CD4-positive, alpha-beta T cell treated with Interleukin-6 at 100 ng/mL for 8 hours (primary cell): ENCODE measurements around the gene UBN1.
"Not testable (repeated sequence)": the region's sequence is repeated elsewhere in the genome, so short reads cannot be mapped to it uniquely, and the experiment has no call there.

Source experiments
- DNase-seq: peaks from one replicate; pipeline ENCODE4 v3.0.0-alpha.2; 2020; ENCODE audit warnings: mixed read lengths, low spot score

UBN1 gene

GRCh38 chr16:4904942-4905615 is 57.8 kb downstream of the UBN1 start:
- DNase-seq, result no peak

DNA sequence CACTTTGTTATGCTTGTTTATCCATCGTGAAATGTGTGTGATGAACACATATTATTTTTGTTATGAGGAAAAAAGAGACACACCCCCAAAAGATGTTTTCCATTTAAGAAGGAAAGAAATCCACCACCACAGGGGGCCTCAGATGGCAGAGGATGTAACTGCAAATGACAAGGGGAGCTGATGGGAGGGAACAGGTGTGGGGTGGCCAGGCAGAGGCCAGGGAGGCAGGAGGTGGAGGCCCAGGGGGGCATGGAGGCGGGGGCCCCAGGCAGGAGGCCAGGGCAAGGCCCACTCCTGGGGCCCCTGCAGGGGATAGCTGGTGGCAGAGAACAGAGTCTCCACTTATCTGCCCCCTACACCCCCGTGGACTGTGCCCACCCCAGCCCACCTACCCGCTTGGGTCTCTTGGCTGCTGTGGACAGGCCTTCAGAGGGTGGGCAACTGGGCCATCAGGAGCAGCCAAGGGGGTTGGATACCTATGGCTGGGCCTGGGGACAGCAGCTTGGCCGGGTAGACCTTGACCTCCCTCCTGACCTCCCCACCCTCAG is 61.6 kb downstream of the UBN1 start:
- DNase-seq, result no peak

GRCh38 chr16:4909825-4910224 is 62.5 kb downstream of the UBN1 start:
- no peak for DNase-seq

DNA sequence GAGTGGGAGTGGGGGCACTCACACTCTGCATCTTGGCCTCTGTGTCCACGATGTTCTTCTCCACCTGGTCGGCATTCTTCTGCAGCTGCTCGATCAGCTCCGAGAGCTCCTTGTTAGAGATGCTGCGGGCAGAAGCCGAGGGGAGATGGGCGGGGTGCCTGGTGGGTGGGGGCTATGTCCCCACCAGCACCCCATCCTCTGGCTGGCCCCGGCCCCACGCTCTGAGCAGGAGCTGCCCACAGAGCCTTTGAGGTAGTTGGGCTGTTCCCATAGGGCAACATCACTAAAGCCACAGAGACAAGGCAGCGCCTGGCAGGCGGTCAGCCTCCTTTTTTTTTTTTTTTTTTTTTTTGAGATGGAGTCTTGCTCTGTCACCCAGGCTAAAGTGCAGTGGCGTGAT is 63.5 kb downstream of the UBN1 start:
- no peak for DNase-seq

DNA sequence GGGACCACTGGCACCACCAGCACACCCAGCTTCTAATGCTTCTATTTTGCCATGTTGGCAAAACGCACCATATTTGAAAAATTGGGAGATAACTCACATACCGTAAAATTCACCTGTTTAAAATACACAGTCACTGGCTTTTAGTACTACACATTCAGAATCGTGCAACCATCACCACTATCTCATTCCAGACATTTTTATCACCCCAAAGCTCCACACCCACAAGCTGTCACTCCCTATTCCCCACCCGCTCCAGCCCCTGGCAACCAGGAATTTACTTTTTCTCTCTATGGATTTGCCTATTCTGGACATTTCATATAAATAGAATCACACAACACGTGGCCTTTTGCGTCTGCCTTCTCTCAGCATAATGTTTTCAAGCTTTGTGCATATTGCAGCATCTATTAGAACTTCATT is 64.7 kb downstream of the UBN1 start:
- no peak for DNase-seq

DNA sequence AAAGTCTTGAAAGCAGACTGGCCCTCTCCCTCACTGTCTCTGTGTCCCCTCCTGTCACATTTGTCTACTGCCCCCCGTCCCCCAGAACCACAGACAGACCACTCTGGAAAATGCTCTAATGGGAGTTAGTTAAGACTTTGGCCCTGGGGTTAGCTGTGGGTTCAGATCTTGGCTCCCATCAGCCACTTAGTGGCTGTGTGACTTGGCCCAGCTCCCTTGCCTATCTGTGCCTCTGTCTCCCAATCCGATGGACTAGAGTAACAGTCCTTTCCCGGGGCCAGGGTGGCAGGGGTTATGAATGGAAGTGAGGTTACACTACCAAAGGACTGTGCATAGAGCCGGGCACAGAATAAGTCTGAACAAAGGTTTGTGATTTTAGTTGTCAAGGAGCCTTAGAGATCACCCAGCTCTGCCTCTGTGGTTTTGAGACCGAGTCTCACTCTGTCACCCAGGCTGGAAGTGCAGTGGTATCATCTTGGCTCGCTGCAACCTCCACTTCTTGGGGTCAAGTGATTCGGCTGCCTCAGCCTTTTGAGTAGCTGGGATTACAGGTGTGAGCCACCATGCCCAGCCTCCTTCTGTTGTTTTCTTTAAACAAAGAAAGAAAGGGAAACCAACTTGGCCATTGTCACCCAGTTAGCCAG is 66.0 kb downstream of the UBN1 start:
- DNase-seq, result no peak

- no peak for DNase-seq
Measured at GRCh38 chr16:4913774-4914525, 66.7 kb downstream of the UBN1 start.

GRCh38 chr16:4914528-4915225 is 67.4 kb downstream of the UBN1 start:
- no peak for DNase-seq

- DNase-seq, result no peak
Measured at GRCh38 chr16:4915226-4915761, 68.0 kb downstream of the UBN1 start.

- no peak for DNase-seq
Measured at GRCh38 chr16:4917117-4917516, 69.8 kb downstream of the UBN1 start.

DNA sequence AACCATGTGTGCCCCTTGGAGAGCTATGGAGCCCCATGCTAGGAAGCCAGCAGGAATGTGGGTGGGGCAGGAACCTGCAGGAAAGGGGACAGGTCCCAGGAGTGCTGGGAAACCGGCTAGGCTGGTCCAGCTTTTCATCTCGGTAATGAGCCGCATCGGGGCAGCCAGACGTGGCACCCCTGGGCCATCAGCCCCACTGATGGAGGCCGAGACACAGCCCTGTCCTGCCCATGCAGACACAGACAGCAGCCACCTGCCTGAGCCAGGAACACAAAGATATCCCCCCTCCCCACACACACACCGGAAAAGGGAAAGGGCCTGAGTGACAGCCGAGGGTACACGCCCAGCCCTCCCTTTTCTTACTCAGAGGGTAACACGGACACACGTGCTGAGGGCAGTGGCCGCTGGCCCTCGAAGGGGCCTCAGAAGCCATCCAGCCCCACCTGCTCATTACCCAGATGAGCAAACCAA is 71.5 kb downstream of the UBN1 start:
- DNase-seq, result no peak

DNA sequence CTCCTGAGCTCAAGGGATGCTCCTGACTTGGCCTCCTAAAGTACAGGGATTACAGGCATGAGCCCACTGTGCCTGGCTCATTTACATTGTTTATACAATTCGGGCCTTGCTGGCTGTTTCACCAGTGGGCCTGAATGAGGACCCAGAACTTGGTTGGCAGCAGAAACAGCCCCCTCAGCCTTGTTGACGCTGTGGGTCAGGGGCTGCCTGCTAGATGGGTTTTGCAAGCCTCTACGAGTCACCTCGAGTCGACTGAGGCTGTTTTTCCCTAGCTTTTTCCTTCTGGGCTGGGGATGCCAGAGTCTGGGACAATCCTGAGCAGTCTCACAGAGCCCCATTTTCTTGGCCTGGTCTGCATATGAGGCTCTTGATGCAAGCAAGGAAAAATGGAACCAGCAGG is 73.5 kb downstream of the UBN1 start:
- DNase-seq, result no peak

DNA sequence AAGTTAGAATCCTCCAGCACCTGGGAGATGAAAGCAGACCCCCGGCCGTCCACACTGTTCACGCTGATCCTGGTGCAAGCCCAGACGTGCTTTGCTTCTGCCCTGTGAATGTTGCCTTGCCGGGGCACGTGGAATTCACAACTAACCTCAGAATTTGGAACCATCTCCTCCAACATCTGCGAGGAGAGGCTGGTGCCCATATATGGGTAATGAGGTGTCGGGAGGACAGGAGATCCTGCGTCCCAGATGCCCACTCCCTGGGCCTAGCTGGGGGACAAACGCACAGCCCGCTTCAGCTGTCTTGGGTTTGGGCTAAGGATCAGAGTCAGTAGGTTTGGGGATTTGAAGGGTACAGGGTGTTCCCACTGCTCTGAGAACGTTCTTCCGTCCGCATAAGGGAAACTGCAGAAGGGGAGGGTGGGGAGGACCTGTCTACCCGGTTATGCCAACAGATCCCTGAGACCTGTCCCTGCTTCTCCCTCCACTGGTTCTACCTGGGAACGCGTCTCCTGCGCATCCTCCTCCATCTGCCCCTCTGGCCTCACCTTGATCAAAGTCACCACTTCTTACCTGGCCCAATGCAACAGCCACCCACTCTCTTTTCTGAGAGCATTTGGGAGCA is 75.6 kb downstream of the UBN1 start:
- DNase-seq, result no peak

DNA sequence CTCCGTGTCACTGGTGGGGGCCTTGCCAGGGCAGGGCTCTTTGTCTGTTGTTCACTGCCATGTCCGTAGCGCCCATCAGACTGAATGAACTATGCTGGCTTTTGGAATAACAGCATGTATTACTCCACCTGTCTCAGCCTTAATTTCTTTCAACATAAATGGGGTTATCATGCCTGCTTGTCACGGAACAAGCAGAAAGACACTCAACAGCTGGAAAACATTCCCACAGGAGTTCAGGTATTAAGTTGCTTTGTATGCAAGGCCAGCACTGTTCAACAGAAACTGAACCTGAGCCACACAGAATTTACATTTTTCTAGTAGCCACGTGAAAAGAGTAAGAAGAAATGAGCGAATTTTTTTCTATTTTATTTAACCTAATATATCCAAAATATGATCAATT is 76.6 kb downstream of the UBN1 start:
- DNase-seq, result no peak

DNA sequence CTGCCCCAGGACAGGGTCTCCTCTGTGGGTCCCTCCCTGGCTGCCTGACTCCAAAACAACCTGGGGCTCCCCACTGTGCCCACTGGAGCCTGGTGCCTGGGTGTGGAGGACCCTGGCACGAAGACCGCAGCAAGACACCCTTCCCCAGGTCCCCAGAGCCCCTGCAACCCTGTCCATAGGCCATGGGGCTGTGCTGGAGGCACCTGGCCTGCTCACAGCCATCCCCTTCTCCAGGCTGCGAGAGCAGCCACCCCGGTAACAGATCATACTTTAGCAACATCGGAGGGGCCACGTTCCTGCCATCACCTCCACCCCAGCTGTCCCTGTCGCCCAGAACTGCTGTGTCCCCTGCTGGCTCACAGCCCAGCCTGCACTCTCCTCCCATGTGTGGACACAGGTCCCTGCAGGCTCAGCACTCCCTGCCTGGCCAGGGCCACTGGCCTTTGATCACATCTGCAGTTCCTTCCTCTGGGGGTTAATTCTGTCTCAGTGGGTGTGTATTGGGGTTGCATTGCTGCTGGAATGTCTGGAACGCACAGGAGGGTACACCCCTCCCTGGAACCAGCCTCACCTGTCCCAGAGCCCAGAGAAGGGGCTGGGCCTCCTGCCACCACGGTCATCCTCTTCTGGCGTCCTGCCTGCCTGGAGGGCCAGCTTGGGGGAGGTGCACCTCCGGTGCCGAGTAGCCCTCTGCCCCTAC is 77.5 kb downstream of the UBN1 start:
- no peak for DNase-seq

DNA sequence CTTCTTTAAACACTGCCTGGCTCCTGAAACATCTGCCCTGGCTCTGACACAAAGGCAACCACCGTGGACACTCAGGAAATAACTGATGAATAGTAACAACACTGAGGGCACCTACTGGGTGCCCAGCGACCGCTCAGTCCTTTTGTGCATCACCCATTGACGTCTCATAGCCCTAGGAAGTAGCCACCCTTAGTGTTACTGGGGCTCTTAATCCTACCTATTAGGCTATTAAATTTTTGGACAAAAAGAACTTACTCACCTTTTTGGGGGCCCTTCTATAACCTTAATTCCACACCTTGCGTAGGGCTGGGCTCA is 78.0 kb downstream of the UBN1 start:
- DNase-seq, result no peak

- DNase-seq, result no peak
Measured at GRCh38 chr16:4925791-4926190, 78.5 kb downstream of the UBN1 start.

GRCh38 chr16:4926928-4927327 is 79.6 kb downstream of the UBN1 start:
- DNase-seq, result no peak

DNA sequence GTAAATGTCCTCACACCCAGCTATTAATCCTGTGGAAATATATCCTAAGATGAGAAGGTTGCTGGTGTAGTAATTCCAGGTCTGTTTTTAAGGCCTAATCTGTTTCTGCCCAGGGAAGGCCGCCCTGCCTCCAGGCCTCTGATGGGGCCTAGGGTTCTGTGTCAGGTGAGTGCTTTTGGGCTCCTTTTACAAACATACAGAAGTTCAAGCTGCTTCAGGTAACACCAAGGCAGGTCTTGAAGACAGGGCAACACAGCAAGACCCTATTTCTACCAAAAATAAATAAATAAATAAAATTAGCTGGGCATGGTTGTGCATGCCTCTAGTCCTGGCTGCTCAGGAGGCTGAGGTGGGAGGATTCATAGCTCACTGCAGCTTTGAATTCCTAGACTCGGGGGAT is 80.4 kb downstream of the UBN1 start:
- DNase-seq, result no peak

- DNase-seq, result no peak
Measured at GRCh38 chr16:4928227-4928626, 80.9 kb downstream of the UBN1 start.

- not testable (repeated sequence) for DNase-seq
Measured at GRCh38 chr16:4929619-4930018, 82.3 kb downstream of the UBN1 start.
